GM12801 (cell line): ENCODE results near the gene RNF180.

Experiments used
- CTCF ChIP-seq: IDR thresholded peaks from one replicate; pipeline ENCODE4 v1.5.1; 2011; ENCODE audit warnings: control low read depth; ENCODE audit not compliant: insufficient read length; ENCODE audit errors: extremely low read depth

The RNF180 gene

GRCh38 chr5:64221911-64222310 is 56.3 kb downstream of the RNF180 start:
- no peak for TF ChIP-seq CTCF

- TF ChIP-seq CTCF, result no peak
Measured at GRCh38 chr5:64229163-64229774, 63.6 kb downstream of the RNF180 start.

- TF ChIP-seq CTCF, result no peak
Measured at GRCh38 chr5:64260756-64261155, 95.1 kb downstream of the RNF180 start.

- TF ChIP-seq CTCF, result no peak
Measured at GRCh38 chr5:64269164-64269563, 103.5 kb downstream of the RNF180 start.

- no peak for TF ChIP-seq CTCF
Measured at GRCh38 chr5:64273276-64273675, 107.6 kb downstream of the RNF180 start.

DNA sequence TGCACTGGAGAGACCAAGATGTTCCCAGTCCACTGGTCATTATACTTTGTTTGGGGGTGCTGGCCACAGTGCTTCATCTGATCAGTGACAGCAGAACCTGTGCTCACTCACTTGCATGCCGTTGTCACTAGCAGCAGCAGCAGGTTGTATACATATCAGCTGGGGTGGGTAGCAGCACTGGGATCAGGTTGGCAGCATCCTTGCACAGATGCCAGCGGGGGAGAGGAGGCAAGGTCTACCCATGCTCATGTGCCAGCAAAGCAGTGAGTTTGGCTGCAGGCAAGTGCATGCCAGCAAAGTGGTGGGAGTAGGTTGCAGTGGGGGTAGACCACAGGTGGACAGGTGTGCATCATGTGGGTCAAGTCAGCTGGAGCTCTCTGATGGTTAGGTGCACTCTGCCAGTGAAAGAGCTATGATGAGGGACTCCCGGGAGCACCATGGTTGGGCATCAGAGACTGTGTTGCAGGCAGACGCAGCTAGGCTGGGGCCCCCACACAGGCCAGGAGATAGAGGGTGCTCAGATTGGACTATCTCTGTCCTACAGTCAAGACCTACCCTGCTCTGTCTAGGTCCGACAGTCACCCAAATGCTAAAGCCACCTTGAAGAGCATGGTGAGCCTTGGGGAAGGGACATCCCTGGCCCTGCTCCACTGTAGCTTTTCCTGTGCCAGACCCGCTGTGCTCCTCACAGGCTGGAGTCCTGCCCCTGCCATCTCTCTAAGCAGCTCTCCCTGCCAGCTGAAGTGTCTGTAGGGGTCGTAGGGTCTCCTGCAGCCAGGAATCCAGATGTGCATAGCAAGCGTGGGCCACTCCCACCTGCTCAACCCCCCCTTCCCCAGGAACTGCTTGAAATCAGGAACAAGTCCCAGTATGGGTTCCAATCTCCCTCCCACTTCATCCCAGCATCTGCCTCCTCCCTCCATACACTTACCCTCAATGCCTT is 119.8 kb downstream of the RNF180 start:
- TF ChIP-seq CTCF, result no peak

DNA sequence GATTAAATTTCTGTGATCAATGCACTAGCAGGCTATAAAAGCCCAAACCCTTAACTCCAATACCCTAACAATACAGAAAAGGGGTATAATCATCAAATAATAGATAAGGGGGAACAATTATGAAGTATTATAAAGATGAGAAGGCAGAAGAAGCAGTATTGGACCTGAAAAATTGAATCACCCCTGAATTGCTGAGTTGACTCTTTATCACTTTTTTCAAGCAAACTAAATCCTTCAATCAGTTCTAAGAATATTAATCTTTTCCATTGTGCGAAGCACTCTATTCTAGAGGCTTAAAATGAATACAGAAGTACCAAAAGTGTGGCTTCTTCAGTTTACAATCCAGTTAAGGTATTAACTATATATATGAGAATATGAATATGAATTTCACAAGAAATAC is 120.7 kb downstream of the RNF180 start:
- TF ChIP-seq CTCF, result no peak
